ENCODE results near the gene P2RY11.

The P2RY11 gene

GRCh38 chr19:10093295-10094186, 18.0 kb upstream of the P2RY11 start:
- no CpG with 5 or more reads among the region's 22 CpGs for WGBS, 2 donors (ENCODE audit: extremely low coverage in 2 of 2, insufficient read length in 2 of 2, insufficient replicate concordance in 1 of 2)
- Histone ChIP-seq H4K91ac (ENCODE audit: low read depth, low read length, poor library complexity) (no peak overlapping the region), H3K9me3 (replicated peaks in 1 of 2; ENCODE audit: control insufficient read depth in 2 of 2, insufficient read depth in 1 of 2, low read depth in 1 of 2, low read length in 2 of 2) (peaks cover 5 to 7% of the 10 kb centered on the region in 2 donors), H3K4me3 (ENCODE audit: low read length in 2 of 2) (no peak overlapping the region), H3K36me3 (replicated peaks in 1 of 2; ENCODE audit: control insufficient read depth in 2 of 2, insufficient read depth in 2 of 2, low read length in 2 of 2) (no peaks in the 10 kb centered on the region), H3K4ac (ENCODE audit: low read length) (no peak overlapping the region), H2BK120ac (ENCODE audit: low read depth, low read length) (no peak overlapping the region), H3K27me3 (ENCODE audit: control insufficient read depth in 3 of 3, insufficient read depth in 3 of 3, low read depth in 1 of 3, low read length in 3 of 3) (peaks cover 0 to 23% (median 0%) of the 10 kb centered on the region in 3 experiments), H3K14ac (ENCODE audit: low read length) (peak overlapping the region; percentile 5), H3K4me2 (ENCODE audit: insufficient read depth, low read length, poor library complexity, severe bottlenecking) (no peak overlapping the region), H2BK15ac (ENCODE audit: low read length) (no peak overlapping the region), H4K8ac (ENCODE audit: low read depth, low read length) (no peak overlapping the region), H2BK5ac (ENCODE audit: low read length) (no peak overlapping the region), H3K23ac (ENCODE audit: low read depth, low read length, poor library complexity) (no peak overlapping the region), H3K18ac (ENCODE audit: low read length) (no peak overlapping the region), H2AK5ac (ENCODE audit: low read depth, low read length) (peak overlapping the region; percentile 87), H3K27ac (replicated peaks; ENCODE audit: low read length) (no peak overlapping the region), H2AFZ (ENCODE audit: low read length) (no peak overlapping the region), H2BK12ac (ENCODE audit: low read length) (no peak overlapping the region), H3K9ac (ENCODE audit: low read depth, low read length, poor library complexity) (no peak overlapping the region), H3K79me1 (ENCODE audit: low read depth, low read length) (no peaks in the 10 kb centered on the region), H3K4me1 (ENCODE audit: control insufficient read depth in 2 of 2, insufficient read depth in 1 of 2, low read depth in 1 of 2, low read length in 2 of 2) (peaks cover 0 to 3% of the 10 kb centered on the region in 2 donors)
- DNase-seq (ENCODE audit: low spot score): no peak

DNA sequence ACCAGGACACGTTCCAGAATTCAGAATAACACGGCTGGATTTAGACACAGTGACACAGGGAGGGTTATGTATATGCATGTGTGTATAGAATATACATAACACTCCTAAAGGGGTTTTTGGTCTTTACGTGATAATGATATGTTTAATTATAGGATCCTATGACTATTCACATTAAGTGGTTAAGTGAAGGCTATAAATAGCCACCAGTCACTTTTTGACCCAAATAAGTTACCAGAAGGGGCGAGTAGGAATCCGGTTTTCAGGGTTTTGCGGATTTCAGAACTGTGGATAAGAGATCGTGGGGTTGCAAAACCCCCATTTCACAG, 15.9 kb upstream of the P2RY11 start:
- no peak overlapping the region for H3K4me2 ChIP-seq (ENCODE audit: insufficient read depth, low read length, poor library complexity, severe bottlenecking)
- H4K91ac ChIP-seq (ENCODE audit: low read depth, low read length, poor library complexity): no peak overlapping the region
- H3K14ac ChIP-seq (ENCODE audit: low read length): no peak overlapping the region
- H2BK12ac ChIP-seq (ENCODE audit: low read length): no peak overlapping the region
- peak overlapping the region; percentile 93 for H2AFZ ChIP-seq (ENCODE audit: low read length)
- H3K23ac ChIP-seq (ENCODE audit: low read depth, low read length, poor library complexity): no peak overlapping the region
- H3K4me1 ChIP-seq (ENCODE audit: control insufficient read depth in 2 of 2, insufficient read depth in 1 of 2, low read depth in 1 of 2, low read length in 2 of 2): peaks cover 0 to 3% of the 10 kb centered on the region in 2 donors
- H3K18ac ChIP-seq (ENCODE audit: low read length): no peak overlapping the region
- no peak overlapping the region for H3K4ac ChIP-seq (ENCODE audit: low read length)
- H3K9ac ChIP-seq (ENCODE audit: low read depth, low read length, poor library complexity): no peak overlapping the region
- WGBS, 2 donors (ENCODE audit: extremely low coverage in 2 of 2, insufficient read length in 2 of 2, insufficient replicate concordance in 1 of 2): no CpG with 5 or more reads among the region's 7 CpGs
- DNase-seq (ENCODE audit: low spot score): no peak
- H2BK15ac ChIP-seq (ENCODE audit: low read length): no peak overlapping the region
- no peaks in the 10 kb centered on the region for H3K79me1 ChIP-seq (ENCODE audit: low read depth, low read length)
- H2AK5ac ChIP-seq (ENCODE audit: low read depth, low read length): no peak overlapping the region
- H2BK5ac ChIP-seq (ENCODE audit: low read length): no peak overlapping the region
- no peak overlapping the region for H2BK120ac ChIP-seq (ENCODE audit: low read depth, low read length)
- H3K27ac ChIP-seq (replicated peaks; ENCODE audit: low read length): no peak overlapping the region
- H3K27me3 ChIP-seq (ENCODE audit: control insufficient read depth in 3 of 3, insufficient read depth in 3 of 3, low read depth in 1 of 3, low read length in 3 of 3): peaks cover 0 to 25% (median 0%) of the 10 kb centered on the region in 3 experiments
- H3K4me3 ChIP-seq (ENCODE audit: low read length in 2 of 2): no peak overlapping the region
- no peak overlapping the region for H4K8ac ChIP-seq (ENCODE audit: low read depth, low read length)
- peaks cover 5 to 7% of the 10 kb centered on the region in 2 donors for H3K9me3 ChIP-seq (replicated peaks in 1 of 2; ENCODE audit: control insufficient read depth in 2 of 2, insufficient read depth in 1 of 2, low read depth in 1 of 2, low read length in 2 of 2)
- H3K36me3 ChIP-seq (replicated peaks in 1 of 2; ENCODE audit: control insufficient read depth in 2 of 2, insufficient read depth in 2 of 2, low read length in 2 of 2): no peaks in the 10 kb centered on the region

GRCh38 chr19:10095948-10096614, 15.4 kb upstream of the P2RY11 start:
- Histone ChIP-seq H2BK120ac (ENCODE audit: low read depth, low read length) (no peak overlapping the region), H3K79me1 (ENCODE audit: low read depth, low read length) (no peaks in the 10 kb centered on the region), H3K27me3 (ENCODE audit: control insufficient read depth in 3 of 3, insufficient read depth in 3 of 3, low read depth in 1 of 3, low read length in 3 of 3) (peaks cover 0 to 25% (median 0%) of the 10 kb centered on the region in 3 experiments), H3K4me2 (ENCODE audit: insufficient read depth, low read length, poor library complexity, severe bottlenecking) (peak overlapping the region; percentile 68), H3K4ac (ENCODE audit: low read length) (no peak overlapping the region), H2BK5ac (ENCODE audit: low read length) (no peak overlapping the region), H2AFZ (ENCODE audit: low read length) (peak overlapping the region; percentile 94), H4K91ac (ENCODE audit: low read depth, low read length, poor library complexity) (peak overlapping the region; percentile 89), H3K14ac (ENCODE audit: low read length) (peak overlapping the region; percentile 98), H2AK5ac (ENCODE audit: low read depth, low read length) (no peak overlapping the region), H3K18ac (ENCODE audit: low read length) (peak overlapping the region; percentile 99), H4K8ac (ENCODE audit: low read depth, low read length) (peak overlapping the region; percentile 100), H3K36me3 (replicated peaks in 1 of 2; ENCODE audit: control insufficient read depth in 2 of 2, insufficient read depth in 2 of 2, low read length in 2 of 2) (no peaks in the 10 kb centered on the region), H3K9ac (ENCODE audit: low read depth, low read length, poor library complexity) (peak overlapping the region; percentile 89), H2BK12ac (ENCODE audit: low read length) (peak overlapping the region; percentile 78), H3K4me1 (ENCODE audit: control insufficient read depth in 2 of 2, insufficient read depth in 1 of 2, low read depth in 1 of 2, low read length in 2 of 2) (peaks cover 0 to 3% of the 10 kb centered on the region in 2 donors), H2BK15ac (ENCODE audit: low read length) (peak overlapping the region; percentile 97), H3K4me3 (ENCODE audit: low read length in 2 of 2) (peak overlapping the region; percentile 39 to 76), H3K9me3 (replicated peaks in 1 of 2; ENCODE audit: control insufficient read depth in 2 of 2, insufficient read depth in 1 of 2, low read depth in 1 of 2, low read length in 2 of 2) (peaks cover 5 to 7% of the 10 kb centered on the region in 2 donors), H3K23ac (ENCODE audit: low read depth, low read length, poor library complexity) (peak overlapping the region; percentile 97), H3K27ac (replicated peaks; ENCODE audit: low read length) (no peak overlapping the region)
- peak; percentile 83 for DNase-seq (ENCODE audit: low spot score)
- WGBS, 2 donors (ENCODE audit: extremely low coverage in 2 of 2, insufficient read length in 2 of 2, insufficient replicate concordance in 1 of 2): no CpG with 5 or more reads among the region's 97 CpGs

DNA sequence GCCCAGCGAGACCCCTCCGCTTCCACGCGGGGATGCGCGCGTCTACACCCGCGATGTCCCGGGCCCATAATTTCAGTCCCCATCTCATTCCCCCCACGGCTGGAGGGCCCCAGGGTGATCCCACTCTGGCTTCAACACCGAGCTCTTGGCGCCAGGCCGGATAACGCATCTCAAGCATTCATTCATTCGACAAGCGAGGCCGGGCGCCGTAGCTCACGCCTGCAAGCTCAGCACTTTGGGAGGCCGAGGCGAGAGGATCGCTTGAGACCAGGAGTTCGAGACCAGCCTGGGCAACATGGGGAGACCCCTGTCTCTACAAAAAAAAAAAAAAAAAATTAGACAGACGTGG, 14.9 kb upstream of the P2RY11 start:
- H3K23ac ChIP-seq (ENCODE audit: low read depth, low read length, poor library complexity): peak overlapping the region; percentile 97
- H2BK15ac ChIP-seq (ENCODE audit: low read length): peak overlapping the region; percentile 97
- peaks cover 5 to 7% of the 10 kb centered on the region in 2 donors for H3K9me3 ChIP-seq (replicated peaks in 1 of 2; ENCODE audit: control insufficient read depth in 2 of 2, insufficient read depth in 1 of 2, low read depth in 1 of 2, low read length in 2 of 2)
- peak overlapping the region; percentile 39 to 76 for H3K4me3 ChIP-seq (ENCODE audit: low read length in 2 of 2)
- peak overlapping the region; percentile 89 for H3K9ac ChIP-seq (ENCODE audit: low read depth, low read length, poor library complexity)
- H2BK12ac ChIP-seq (ENCODE audit: low read length): no peak overlapping the region
- peak overlapping the region; percentile 89 for H4K91ac ChIP-seq (ENCODE audit: low read depth, low read length, poor library complexity)
- DNase-seq (ENCODE audit: low spot score): no peak
- no peak overlapping the region for H3K4ac ChIP-seq (ENCODE audit: low read length)
- peak overlapping the region; percentile 99 for H3K18ac ChIP-seq (ENCODE audit: low read length)
- peak overlapping the region; percentile 100 for H4K8ac ChIP-seq (ENCODE audit: low read depth, low read length)
- H3K36me3 ChIP-seq (replicated peaks in 1 of 2; ENCODE audit: control insufficient read depth in 2 of 2, insufficient read depth in 2 of 2, low read length in 2 of 2): no peaks in the 10 kb centered on the region
- peaks cover 0 to 3% of the 10 kb centered on the region in 2 donors for H3K4me1 ChIP-seq (ENCODE audit: control insufficient read depth in 2 of 2, insufficient read depth in 1 of 2, low read depth in 1 of 2, low read length in 2 of 2)
- no peak overlapping the region for H2AK5ac ChIP-seq (ENCODE audit: low read depth, low read length)
- peak overlapping the region; percentile 98 for H3K14ac ChIP-seq (ENCODE audit: low read length)
- H2AFZ ChIP-seq (ENCODE audit: low read length): peak overlapping the region; percentile 94
- H3K79me1 ChIP-seq (ENCODE audit: low read depth, low read length): no peaks in the 10 kb centered on the region
- H2BK5ac ChIP-seq (ENCODE audit: low read length): no peak overlapping the region
- no peak overlapping the region for H3K27ac ChIP-seq (replicated peaks; ENCODE audit: low read length)
- peak overlapping the region; percentile 68 for H3K4me2 ChIP-seq (ENCODE audit: insufficient read depth, low read length, poor library complexity, severe bottlenecking)
- peaks cover 0 to 25% (median 0%) of the 10 kb centered on the region in 3 experiments for H3K27me3 ChIP-seq (ENCODE audit: control insufficient read depth in 3 of 3, insufficient read depth in 3 of 3, low read depth in 1 of 3, low read length in 3 of 3)
- H2BK120ac ChIP-seq (ENCODE audit: low read depth, low read length): no peak overlapping the region
- WGBS, 2 donors (ENCODE audit: extremely low coverage in 2 of 2, insufficient read length in 2 of 2, insufficient replicate concordance in 1 of 2): no CpG with 5 or more reads among the region's 26 CpGs
